AG08395 (cell line): ENCODE data around the gene CPSF4.

Experiments used
- DNase-seq: peaks from one replicate; pipeline ENCODE4 v3.0.0; 2012; ENCODE audit warnings: mixed read lengths, low spot score

Gene CPSF4

DNA sequence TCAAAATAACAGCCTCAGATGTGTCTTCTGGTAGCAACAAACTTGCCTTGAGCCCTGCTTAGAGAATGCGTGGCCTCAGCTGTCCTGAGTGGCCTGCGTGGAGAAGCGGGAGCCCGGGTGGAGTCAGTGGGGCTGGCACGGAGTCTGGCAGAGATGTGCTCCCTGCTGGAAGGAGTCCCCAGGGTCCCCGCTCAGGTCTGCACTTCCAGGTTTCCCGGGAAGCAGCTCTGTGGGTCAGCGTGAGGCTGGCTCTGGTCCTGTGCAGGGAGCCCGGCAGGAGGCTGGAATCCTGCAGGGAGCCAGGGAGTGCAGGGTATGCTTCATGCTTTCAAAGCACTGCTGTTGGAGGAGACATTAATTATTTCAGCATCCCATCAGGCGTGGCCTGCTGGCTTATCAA lies 10.1 kb downstream of the CPSF4 start:
- no peak for DNase-seq

DNA sequence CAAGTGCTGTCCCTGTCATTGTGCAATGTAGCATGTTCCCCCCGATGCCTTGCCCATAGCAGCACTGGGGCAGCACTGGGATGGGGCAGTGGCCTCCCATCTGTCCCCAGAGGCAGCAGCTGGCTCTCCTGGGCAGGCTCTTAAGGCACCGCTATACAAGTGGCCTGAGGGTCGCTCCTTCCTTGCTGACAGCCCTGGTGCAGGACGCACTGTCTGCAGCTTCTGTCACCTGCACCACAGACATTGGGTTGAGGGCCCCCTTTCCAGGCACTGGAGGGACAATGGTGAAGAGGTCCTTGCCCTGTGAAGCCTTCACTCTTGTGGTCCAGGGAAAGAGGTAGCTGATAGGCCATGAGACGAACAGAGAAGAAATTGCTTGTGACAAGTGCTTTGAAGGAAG lies 10.6 kb downstream of the CPSF4 start:
- DNase-seq, result no peak

DNA sequence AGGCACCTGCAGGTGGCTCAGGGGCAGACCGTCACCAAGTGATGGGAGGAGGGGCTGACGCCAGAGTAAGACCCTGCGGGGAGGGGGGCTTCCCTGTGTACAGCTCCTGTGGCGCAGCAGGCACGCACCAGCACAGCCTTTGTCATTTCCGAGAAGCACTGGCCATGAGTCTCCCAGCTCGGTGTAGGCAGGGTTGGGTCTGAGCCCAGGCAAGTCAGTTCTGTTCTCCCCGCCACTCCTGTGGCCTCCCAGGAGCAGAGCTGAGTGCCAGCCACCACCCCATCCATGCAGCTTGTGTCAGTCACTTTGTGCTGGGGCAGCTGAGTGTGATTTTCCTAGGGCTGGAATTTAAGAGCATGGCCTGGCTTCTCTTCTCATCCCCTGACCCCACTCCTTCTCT lies 13.2 kb downstream of the CPSF4 start:
- DNase-seq, result no peak

DNA sequence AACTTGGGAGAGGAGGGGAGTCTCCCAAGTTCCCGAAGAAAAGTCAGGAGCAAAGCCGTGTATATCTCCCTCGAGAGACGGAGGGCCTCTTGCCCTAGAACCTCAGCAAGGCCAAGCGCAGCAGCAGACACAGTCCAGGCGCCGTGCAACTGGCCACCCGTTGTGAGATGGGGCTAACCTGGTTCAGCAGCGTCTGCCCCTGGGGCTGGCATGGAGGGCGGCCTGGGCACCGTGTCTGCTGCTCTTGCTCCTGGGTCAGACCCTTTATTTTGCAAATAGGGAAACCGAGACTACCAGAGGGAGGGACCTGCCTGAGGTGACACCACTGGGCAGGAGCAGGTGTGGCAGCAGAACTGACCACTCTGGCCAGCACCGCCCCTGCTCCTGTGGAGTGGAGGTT lies 13.8 kb downstream of the CPSF4 start:
- no peak for DNase-seq

DNA sequence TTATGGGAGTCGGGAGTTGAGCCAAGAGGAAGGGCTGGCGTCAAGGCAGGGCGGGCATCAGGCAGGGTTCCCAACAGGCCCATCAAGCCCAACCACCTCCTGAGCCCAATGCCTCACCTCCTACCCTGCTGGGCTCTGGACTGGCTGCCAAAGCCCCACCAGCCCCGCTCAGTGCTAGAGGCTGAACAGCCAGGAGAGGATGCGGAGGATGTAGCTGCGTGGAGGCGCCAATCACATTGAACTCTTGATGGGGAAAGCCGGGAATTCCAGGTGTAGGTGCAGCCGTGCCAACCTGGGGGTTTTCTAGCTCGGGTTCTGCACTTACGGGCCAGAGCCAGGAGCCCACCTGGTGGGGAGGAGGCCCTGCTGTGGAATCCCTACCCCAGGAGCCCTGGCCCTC lies 14.4 kb downstream of the CPSF4 start:
- no peak for DNase-seq

DNA sequence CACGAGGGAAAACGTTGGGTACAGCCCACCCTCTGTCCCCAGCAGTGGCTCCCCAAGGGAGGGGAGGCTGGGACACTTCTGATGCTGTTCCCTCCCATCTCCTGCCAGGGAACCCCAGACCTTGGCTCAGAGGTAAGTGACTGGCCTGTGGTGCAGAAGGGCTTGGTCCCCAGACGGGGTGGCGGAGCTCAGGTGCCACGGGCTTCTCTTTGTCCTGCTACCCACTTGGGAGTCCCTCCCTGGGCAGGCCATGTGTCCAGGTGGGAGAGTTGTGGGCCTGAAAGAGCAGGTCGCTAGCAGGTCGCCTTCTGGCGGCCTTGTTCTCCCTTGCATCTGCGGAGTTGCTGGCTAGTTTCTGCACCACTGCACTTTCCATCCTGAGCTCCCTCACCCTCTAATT lies 17.1 kb downstream of the CPSF4 start:
- DNase-seq, result no peak

DNA sequence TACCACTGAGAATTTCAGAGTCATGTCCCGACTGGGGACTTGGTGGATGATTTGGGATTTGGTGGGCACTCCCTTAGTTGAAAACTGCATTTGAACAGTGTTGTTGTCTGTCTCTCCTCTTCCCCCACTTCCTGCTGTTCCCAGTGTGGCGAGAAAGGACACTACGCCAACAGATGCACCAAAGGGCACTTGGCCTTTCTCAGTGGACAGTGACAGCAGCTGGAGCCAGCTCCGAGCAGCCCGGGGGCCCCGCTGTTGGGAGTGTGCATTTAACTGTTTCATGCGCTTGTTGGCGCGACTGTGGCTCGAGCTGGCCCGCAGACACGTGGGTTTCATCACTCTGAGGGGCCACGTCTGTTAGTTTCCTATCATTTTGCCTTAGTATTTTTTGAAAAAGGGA lies 17.5 kb downstream of the CPSF4 start:
- no peak for DNase-seq

DNA sequence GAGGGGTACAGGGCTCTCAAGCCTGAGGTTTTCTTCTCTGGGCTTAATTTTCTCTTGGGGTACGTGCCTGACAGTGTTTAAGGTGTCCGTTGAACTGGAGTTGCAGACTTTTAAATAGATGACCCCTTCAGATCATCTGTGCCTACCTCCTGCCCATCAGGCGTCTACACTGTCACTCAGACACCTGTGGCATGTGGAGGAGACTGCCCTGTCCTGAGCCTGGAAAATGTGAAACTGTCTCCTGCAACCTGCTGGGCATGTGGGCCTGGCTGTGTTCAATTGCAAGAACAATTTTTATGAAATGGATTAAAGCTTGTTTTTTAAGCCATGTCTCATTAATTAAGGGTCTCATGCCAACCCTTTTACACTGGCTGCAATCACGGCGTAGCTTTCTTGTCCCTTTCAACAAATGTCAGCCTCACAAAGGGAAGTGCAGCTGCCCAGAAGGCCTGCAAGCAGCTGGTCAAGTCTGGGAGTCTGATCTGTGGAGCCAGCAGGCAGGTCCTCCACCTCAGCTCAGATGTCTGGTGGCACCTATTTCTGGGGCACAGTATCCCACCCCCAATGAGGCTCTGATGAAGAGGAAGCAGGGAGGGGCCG lies 18.4 kb downstream of the CPSF4 start:
- DNase-seq, result no peak

DNA sequence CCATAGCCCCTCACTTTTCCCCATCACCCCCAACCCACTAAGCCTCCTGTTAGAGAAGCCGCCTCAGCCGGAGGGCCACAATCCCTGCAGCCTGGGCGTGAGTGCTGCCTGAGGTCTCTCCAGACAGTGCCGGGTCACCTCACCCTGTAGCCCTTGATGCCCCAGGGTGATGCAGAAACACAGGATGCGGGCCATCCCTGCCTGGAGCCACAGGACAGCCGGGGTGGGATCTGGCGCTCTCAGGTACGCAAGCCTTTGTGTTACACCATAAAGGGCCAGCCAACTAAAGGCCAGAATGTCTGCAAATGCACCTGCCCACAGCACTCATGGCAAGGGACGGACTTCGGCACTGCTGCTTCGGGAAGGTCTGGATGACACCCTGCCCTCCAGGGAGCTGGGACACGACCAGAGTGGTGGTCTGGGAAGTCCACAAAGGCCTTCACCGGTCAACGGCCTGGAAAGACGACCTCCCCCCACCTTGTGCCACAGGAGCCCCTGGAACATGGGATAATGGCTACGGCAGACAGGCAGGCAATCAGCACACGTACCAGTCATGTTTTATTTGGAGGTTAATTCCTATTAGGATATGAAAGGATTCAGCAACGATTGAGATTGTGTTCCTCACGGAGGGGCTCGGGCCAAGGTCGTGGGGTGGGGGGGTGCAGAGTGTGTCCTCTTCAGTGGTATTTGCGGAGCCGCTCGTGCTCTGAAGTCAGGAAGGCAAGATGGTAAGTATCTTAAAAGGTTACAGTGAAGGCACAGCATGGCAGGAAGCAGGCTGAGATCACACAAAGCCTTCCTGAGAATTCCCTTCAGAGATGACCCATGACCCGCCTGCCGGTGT lies 19.1 kb downstream of the CPSF4 start:
- no peak for DNase-seq

DNA sequence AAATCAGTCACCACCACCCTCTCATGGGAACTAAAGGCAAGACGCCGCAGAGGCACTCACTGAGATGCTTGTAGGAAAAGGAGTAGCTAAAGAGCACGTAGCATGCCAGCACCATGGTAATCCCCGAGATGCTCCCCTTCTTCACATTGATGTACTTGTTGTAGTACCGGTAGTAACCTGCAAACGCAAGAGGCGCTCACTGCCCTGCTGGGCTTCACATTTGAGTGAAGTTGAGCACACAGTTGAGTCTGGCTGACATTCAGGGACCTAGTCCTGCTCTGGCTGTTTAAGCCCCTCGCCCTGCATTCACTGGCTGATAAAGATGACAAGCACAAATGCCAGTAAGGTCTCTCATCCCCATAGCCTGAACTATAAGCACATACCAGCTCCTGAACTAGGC lies 20.3 kb downstream of the CPSF4 start:
- DNase-seq, result peak; percentile 30

DNA sequence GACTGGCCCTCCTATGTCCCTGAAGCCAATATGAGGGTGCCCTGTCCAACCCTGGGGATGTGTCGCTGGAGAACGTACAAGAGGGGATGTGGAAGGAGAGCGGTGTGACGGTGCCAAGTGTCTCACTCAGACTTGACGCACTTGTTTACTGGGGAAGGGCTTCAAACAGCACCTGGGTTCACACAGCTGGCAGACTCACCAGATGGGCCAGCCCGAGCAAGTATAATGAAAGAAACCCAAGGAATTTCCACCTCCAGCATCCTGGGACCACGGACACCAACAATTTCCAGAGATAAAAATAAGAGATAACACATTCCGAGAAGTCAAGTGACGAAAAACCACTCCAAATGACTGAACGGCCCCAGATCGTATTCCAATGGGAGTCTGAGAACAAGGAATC lies 21.9 kb downstream of the CPSF4 start:
- DNase-seq, result no peak

DNA sequence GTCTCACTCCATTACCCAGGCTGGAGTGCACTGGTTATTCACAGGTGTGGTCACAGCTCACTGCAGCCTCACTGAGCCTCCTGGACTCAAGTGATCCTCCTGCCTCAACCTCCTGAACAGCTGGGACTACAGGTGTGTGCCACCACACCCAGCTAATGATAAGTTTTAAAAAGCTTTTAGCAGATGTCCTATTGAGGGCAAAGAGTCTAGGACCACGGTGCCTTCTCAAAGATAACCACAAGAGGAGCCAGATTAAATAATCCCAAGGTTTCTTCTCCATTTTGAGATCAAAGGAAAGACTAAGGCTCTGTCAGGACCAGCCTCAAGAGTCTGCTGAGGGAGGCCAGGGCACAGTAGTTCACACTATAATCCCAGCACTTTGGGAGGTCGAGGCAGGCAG lies 22.5 kb downstream of the CPSF4 start:
- no peak for DNase-seq

DNA sequence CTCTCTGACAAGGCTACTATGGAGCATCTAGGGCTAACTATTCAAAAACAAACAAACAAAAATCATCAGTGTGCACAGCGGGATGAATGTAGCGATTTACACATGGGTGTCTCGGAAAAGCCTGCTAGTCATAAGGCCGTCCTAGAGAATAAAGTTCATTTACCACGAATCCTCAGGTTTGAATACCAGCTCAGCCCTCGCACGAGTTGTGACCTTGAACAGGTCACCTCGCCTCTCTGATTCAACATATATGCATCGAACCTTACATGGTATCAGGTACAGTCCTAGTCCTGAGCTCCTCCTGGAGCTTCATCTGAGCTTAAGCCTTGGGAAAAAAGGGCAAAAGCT lies 26.7 kb downstream of the CPSF4 start:
- no peak for DNase-seq

DNA sequence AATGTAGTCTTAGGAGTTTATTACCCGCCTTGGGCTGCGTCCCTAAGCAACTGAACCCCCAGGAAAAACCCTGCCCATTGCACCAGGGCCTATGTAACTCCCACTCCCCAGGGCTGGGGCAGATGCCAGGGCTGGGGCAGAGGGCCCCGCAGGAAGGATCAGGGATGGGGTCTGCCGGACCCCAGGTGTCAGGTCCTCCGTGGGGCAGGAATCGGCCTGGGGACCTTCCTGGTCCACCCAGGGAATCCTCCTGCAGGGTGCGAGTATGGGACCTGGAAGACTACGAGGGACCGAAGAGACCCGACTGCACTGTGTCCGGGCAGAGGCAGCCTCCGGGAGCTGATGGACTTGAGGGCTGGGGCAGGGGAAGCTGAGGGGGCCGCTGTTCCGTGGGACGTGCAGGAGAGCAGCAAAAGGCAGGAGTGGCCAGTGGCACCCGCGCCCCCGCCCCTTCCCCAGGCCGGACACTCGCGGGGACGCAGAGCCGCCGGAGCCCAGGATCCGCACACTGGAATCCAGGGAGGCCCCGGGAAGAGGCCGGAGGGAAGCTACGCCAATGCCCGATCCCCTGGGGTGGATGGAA lies 29.7 kb downstream of the CPSF4 start:
- DNase-seq, result no peak

DNA sequence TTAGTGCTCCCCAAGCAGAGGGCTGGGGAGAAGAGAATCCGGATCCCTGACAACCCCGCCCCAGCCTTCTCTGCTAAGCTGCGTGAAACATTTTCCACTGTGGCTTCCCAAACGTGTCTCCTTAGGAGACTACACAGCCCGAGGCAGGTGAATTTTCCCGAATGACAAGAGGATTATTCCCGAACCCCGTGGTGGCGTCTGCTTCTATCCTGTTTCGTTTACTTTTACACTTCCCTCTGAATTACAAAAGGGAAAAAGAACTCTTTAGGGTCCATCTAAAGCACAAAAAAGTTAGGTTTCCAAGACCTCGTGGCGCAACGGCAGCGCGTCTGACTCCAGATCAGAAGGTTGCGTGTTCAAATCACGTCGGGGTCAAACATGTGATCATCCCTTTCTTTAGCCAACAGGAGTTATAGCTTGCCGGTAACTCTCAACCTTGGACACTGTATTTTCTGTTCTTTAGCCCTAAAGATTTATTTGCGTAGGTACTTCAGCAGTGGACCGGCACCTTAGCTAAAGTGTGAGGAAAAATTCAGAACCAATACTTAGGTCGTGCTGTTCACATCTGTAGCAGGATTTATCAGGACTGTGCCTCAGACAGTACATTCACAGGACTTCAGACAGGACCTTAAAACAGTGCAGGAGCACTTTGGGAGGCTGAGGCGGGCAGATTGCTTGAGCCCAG lies 30.8 kb downstream of the CPSF4 start:
- DNase-seq, result no peak

DNA sequence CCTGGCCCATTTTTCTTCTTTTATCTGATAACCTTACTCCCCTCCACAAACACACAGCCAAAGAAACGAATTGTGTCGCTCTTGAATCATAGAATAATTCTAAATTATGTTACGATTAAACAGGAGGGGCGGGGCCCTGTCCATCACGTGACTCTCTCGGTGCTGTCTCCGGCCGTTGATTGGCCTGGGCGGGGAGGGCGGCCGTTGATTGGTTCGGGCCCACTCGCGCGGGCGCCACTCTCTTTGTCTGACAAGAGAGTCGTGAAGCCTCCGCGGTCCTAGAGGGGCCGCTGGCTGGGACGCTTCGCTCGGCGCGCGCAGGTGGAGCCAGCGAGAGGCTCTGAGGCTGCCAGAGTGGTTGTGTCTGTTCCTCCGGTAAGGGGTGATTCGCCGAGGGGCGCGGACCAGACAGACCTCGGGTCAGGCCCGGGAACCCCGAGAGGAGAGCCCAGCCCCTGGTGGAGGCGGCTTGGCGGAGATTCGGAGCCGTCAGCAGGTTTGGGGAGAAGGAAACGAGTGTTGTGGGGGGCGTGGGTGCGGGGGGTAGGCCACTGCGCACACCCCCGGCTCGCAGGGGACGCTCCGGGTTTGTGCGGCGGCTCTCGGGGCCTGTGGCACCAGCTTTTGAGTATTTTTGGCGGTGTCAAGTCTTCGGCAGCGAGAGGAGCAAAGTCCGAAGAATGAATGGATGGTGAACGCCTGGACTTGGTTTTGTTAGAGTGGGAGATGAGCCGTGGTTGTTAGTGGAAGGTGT lies 34.0 kb downstream of the CPSF4 start, which contains the start of gene ZNF789:
Gene ZNF789 (plus strand): TSS at position 330 of the 754 bp plus-strand sequence. CDS start 3,567 bp downstream, outside the sequence.
- peak; percentile 99 for DNase-seq

DNA sequence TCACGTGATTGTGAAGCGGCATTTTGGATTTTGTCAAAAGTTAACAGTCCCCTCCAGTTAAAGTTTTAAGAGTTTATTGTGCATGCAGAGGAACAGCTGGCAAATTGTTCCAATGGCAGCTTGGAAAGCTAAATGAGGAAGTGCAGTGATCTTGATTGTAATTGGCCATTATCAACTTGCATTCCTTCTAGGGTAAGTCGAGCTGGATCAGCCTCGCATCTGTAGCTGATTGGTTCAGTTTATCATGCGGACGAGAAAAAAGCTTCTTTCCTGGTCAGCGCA lies 34.5 kb downstream of the CPSF4 start:
- DNase-seq, result peak; percentile 86

DNA sequence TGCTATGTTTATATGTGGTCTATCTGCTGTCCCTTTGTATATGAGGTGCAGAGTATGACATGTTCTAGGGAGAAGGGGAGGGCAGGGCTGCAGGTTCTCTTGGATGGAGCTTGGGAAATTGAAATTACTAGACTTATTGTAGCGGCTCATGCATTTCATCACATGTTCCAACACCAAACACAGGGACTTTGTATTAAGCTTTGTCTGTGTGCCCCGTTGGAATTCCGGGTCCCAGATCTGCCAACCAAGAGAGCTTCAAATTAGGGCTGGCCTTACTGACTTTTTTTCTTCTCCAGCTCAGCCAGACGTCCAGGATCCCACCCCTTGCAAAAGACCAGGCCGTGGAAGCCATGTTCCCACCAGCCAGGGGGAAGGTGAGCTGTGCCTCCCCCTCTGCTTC lies 37.4 kb downstream of the CPSF4 start:
- DNase-seq, result no peak

DNA sequence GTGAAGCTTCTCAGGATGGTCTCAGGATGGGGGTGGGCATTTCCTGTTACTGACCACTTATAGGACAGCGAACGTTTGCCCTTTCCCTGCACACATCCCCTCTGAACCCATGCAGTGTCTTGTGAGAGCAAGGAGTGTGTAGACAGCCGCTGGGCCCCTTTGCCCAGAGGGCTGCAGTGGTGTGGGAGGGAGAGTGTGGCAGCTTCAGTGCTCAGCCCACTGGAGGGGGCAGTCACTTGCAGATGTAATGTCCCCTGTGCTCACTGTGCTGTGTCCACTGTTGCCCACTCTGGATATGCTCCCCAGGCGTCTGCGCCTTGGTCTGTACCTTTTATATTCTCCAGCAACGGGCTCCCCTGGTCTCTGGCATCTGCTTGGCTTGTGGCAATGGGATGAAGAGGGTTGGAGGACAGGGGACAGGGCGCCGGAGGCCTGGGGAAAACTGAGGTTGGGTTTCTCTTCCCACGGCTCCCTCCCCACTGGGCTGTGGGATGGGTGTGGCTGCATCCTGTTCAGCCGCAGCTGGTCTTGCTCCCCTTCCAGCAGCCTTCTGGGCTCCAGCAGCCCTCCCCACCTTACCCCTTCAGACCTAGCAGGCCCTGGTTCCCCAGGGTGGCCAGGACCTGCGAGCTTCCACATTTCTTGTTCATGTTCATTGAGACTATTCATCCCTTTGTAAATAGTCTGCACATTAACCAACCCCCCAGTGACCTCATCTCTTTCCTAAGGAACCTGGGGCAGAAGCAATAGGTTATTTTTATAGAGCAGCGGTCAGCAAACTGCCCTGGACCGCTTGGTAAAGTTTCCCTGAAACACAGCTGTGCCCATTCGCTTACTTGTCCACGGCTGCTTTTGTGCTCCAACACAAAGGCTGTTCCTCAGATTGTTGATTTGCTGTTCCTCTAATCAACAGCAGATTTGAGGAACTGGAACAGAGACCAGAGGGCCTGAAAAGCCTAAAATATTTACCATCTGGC lies 40.0 kb downstream of the CPSF4 start:
- DNase-seq, result peak; percentile 30

DNA sequence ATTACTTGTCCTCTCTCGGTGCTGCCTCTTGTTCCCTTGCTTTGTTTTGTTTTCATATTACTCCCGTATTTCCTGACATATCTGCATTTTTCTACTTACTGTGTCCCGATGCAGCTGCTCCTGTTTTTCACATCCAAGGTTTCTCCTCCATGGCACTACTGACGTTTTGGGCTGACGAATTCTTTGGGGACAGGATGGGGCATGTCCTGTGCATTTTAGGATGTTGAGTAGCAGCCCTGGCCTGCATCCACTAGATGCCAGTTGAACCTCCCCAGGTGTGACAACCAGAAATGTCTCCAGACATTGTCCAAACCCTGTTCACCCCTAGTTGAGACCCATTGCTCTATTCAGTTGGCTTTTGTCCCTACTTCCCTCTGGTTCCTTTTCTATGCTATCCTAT lies 46.4 kb downstream of the CPSF4 start:
- DNase-seq, result no peak

DNA sequence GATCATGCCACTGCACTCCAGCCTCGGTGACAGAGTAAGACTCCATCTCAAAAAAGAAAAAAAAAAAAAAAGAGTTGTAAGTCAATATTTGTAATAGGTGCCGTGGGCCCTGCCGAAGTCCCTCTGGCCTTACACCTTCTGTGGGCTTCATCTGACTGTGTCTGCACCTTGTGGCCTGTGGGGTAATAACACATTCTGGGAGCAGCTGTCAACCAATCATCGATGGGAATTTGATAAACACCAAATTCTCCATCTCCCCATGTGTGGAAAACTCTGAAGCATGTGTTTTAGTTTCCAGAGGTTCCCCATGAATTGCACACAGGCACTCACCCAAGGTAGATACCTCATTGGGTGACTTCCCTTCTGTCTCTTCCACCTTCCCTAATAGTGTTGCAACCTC lies 50.5 kb downstream of the CPSF4 start:
- DNase-seq, result no peak
